GM10248 (cell line): ENCODE results near the gene PELO.

Source experiments
- CTCF ChIA-PET: fragments of 300-600 bp; sonication (Branson Sonifier 250); formaldehyde crosslinking; extraction: SDS; loops from one replicate; lab custom pipeline; 2021; ENCODE audit warnings: antibody characterized with exemption; lab: Yijun Ruan, JAX
- POLR2A ChIA-PET: fragments of 350-650 bp; sonication (Branson Sonifier 250); formaldehyde crosslinking; extraction: SDS; loops from one replicate; lab custom pipeline; 2020; ENCODE audit warnings: antibody characterized with exemption; lab: Yijun Ruan, JAX
- DNase-seq: peaks from one replicate; pipeline ENCODE4 v3.0.0; 2012; ENCODE audit errors: extremely low spot score
- TF ChIP-seq, protein P1 (sequence below): IDR thresholded peaks from 2 replicates; pipeline ENCODE4 v1.5.1; 2012; ENCODE audit warnings: mild to moderate bottlenecking, low read depth; ENCODE audit errors: extremely low read depth, missing control alignments, control extremely low read depth

PELO gene

DNA sequence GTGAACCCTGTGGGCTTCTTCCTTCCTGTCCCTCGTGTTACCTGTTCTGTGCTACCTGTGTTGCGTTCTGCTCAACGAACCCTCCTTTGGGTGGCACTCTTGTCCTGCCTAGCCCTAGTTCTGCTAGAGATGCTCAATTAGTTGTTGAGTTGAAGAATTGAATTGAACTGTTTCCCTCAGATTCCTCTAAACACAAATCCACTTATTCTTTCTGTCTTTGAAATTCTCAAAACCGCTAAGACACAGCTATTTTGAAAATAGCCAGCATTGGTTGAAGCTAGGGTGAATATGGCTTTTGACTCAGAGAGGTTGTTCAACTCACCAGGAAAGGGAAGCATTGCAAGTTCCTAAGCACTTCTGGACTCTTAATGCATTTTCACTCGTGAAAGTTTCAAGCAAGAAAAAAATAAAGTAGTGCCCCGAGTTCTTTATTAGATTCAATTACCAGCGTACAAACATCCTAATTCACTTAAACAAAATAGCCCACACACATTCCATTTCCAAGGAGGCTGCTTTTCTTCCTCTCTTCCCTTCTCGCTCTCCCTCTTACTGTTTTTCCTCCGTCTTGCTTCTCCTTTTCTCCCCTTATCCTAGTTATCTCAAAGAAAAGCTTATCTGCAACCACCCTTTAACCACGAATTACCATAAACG is 642 bp upstream of the PELO start:
- TF ChIP-seq, protein P1, sequence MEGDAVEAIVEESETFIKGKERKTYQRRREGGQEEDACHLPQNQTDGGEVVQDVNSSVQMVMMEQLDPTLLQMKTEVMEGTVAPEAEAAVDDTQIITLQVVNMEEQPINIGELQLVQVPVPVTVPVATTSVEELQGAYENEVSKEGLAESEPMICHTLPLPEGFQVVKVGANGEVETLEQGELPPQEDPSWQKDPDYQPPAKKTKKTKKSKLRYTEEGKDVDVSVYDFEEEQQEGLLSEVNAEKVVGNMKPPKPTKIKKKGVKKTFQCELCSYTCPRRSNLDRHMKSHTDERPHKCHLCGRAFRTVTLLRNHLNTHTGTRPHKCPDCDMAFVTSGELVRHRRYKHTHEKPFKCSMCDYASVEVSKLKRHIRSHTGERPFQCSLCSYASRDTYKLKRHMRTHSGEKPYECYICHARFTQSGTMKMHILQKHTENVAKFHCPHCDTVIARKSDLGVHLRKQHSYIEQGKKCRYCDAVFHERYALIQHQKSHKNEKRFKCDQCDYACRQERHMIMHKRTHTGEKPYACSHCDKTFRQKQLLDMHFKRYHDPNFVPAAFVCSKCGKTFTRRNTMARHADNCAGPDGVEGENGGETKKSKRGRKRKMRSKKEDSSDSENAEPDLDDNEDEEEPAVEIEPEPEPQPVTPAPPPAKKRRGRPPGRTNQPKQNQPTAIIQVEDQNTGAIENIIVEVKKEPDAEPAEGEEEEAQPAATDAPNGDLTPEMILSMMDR: peak; percentile 49
- CTCF ChIA-PET: interaction anchor here (1.0 to 1.7 kb wide), 5 partner anchors 11 to 136 kb away, joined by 3 to 13 read pairs (median 4); no protein-coding TSS in a partner anchor
- POLR2A ChIA-PET: no interaction called here
- peak; percentile 14 for DNase-seq

DNA sequence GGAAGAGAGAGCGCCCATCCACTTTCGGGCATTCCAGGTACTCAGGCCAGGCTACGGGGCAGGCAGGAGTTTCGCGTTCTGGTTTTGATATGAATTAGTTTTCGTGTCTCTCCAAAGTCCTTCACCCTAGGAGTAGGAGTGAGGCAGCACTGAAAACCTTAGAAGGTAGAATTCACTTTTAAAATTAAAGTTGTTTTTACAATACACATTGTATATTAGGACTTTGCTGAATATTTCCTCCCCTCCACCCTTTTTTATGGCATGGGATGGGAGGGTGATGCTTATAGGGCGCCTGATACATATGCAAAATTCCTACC is 747 bp downstream of the PELO start:
- DNase-seq: no peak
- TF ChIP-seq, protein P1: no peak
- ChIA-PET POLR2A (no interaction called here), CTCF (interaction anchor here (0.8 to 2.1 kb wide), 6 partner anchors 10 to 127 kb away, joined by 3 to 13 read pairs (median 5); no protein-coding TSS in a partner anchor)

DNA sequence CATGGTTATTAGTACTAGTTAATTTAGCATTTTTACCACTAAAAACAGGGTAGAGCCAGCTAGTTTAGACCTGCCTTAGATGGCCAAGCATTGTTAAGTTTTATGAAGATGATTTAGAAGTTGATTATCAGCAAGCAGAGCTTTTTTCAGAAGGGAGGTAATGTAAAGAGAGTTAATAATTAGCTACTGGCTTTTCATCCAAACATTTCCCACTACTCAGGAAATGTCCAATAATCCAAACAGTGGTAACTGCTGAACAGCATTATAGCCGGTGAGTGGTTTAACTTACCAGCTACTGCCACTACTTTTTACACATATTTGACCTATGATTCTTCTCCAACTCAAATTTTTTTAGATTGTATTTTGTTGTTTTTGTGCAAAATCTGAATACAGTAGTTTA is 1.7 kb downstream of the PELO start:
- CTCF ChIA-PET: interaction anchor here (1.3 to 2.1 kb wide), 3 partner anchors 10 to 126 kb away, joined by 3 to 12 read pairs (median 4); no protein-coding TSS in a partner anchor
- no peak for DNase-seq
- TF ChIP-seq, protein P1: no peak
- POLR2A ChIA-PET: no interaction called here

- CTCF ChIA-PET: interaction anchor here (1.3 to 2.1 kb wide), 3 partner anchors 9 to 126 kb away, joined by 3 to 12 read pairs (median 4); no protein-coding TSS in a partner anchor
- TF ChIP-seq, protein P1: no peak
- no peak for DNase-seq
- POLR2A ChIA-PET: no interaction called here
Measured at GRCh38 chr5:52789851-52790250, 2.1 kb downstream of the PELO start.

GRCh38 chr5:52791366-52791765 is 3.6 kb downstream of the PELO start:
- no peak for DNase-seq

GRCh38 chr5:52794519-52794918 is 6.8 kb downstream of the PELO start:
- CTCF ChIA-PET: interaction anchor here (1.4 kb wide), 1 partner anchor 22 kb away, joined by 3 read pairs; no protein-coding TSS in a partner anchor
- POLR2A ChIA-PET: no interaction called here
- no peak for DNase-seq

More at GRCh38 chr5:52791366-52791765, 3.6 kb downstream of the PELO start:
- TF ChIP-seq, protein P1: no peak
- ChIA-PET CTCF (interaction anchor here (1.7 kb wide), 1 partner anchor 124 kb away, joined by 4 read pairs; no protein-coding TSS in a partner anchor), POLR2A (no interaction called here)

More at GRCh38 chr5:52794519-52794918, 6.8 kb downstream of the PELO start:
- TF ChIP-seq, protein P1: no peak
